GM20000 (cell line): ENCODE data around the gene AGR2.

Experiments used
- DNase-seq: peaks from one replicate; pipeline ENCODE4 v3.0.0; 2012; ENCODE audit warnings: low spot score
- TF ChIP-seq, protein P1 (sequence below): IDR thresholded peaks from 2 replicates; pipeline ENCODE4 v1.5.1; 2012; ENCODE audit warnings: mild to moderate bottlenecking, control low read depth; ENCODE audit errors: extremely low read depth, missing control alignments

The AGR2 gene

DNA sequence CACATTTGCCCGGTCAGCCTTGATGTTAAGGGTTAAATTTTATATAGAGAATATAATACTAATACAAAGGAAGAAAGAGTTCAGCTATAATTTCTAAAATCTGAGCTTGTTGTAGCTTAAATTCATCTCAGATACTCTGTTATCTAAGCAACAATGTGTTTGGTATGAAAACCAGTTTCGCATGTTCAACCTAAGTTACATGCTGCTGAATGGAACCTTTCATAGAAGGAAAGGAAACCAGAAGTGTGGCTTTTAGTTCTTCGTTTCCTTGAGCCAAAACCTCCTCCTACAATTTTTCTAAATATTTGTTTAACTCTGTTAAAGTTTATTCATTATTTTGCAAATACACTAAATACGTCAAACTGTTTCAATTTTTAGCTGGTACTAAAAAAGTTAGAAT, 18.5 kb downstream of the AGR2 start:
- TF ChIP-seq, protein P1, sequence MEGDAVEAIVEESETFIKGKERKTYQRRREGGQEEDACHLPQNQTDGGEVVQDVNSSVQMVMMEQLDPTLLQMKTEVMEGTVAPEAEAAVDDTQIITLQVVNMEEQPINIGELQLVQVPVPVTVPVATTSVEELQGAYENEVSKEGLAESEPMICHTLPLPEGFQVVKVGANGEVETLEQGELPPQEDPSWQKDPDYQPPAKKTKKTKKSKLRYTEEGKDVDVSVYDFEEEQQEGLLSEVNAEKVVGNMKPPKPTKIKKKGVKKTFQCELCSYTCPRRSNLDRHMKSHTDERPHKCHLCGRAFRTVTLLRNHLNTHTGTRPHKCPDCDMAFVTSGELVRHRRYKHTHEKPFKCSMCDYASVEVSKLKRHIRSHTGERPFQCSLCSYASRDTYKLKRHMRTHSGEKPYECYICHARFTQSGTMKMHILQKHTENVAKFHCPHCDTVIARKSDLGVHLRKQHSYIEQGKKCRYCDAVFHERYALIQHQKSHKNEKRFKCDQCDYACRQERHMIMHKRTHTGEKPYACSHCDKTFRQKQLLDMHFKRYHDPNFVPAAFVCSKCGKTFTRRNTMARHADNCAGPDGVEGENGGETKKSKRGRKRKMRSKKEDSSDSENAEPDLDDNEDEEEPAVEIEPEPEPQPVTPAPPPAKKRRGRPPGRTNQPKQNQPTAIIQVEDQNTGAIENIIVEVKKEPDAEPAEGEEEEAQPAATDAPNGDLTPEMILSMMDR, result no peak
- no peak for DNase-seq

DNA sequence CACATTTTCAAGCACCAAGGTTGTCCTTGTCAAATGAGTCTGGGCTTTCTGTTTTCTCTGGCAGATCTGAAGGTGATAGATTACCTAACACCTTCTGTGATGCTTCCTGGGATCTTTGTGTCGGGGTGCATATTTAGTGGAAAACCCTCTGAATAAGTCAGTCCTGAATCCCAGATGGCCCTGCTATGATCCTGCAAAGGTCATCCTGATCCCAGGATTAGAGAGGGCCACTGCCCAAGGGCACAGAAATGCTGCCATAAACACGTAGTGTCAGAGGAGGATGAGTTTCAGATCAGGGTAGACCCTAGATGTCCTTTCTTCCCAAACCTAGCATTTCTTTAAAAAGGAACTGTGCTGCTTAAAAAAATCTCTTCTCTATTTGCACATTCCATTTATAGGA, 19.0 kb downstream of the AGR2 start:
- no peak for DNase-seq
- TF ChIP-seq, protein P1, result no peak

- DNase-seq, result no peak
- TF ChIP-seq, protein P1, result no peak
Measured at GRCh38 chr7:16785321-16785720, 19.5 kb downstream of the AGR2 start.

GRCh38 chr7:16780596-16780995, 24.2 kb downstream of the AGR2 start:
- DNase-seq, result no peak
- TF ChIP-seq, protein P1, result no peak

GRCh38 chr7:16779051-16779450, 25.7 kb downstream of the AGR2 start:
- TF ChIP-seq, protein P1, result no peak
- DNase-seq, result no peak

DNA sequence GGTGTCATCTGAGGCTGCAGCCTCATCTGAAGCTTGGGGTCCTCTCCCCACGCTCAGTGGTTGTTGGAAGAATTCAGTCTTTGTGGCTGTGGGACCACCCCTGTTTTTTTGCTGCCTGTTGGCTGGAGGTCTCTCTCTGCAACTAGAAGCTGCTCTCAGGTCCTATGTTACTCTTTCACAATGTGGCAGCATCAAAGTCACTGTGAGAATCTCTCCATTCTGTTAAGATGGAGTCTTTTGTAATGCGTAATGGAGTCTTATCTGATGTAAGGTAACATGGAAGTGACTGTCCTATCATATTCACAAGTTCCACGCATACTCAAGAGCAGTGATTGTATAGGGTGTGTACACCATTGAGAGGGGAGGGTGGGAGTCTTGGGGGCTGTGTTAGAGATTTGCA, 26.3 kb downstream of the AGR2 start:
- no peak for DNase-seq
- TF ChIP-seq, protein P1, result no peak

GRCh38 chr7:16776053-16776452, 28.7 kb downstream of the AGR2 start:
- no peak for DNase-seq
- TF ChIP-seq, protein P1, result no peak

- TF ChIP-seq, protein P1, result no peak
- no peak for DNase-seq
Measured at GRCh38 chr7:16774986-16775385, 29.8 kb downstream of the AGR2 start.
